A549 (cell line): Measurements from ENCODE around the gene JMJD4. TPM values are rescaled to one million over a fixed set of nuclear protein-coding genes. Genes with fewer than 3 reads are reported as not detected.

Experiments used
- ATAC-seq, 2 experiments: fragments of 200-7000 bp in 1 of 2; fragments of >200 bp in 1 of 2; cut with Nextera tagmentation in 1 of 2; cut with Tn5 transposase in 1 of 2; 3 replicates each; pipeline versions ENCODE4 v1.8.0 to v1.9.1; 2018 to 2020; ENCODE audit warnings: mild to moderate bottlenecking in 1 of 2, moderate library complexity in 1 of 2
- CTCF ChIA-PET: fragments of 300-600 bp; sonication (Branson Sonifier 250); formaldehyde crosslinking; extraction: SDS; loops from one replicate; lab custom pipeline; 2021; ENCODE audit warnings: antibody characterized with exemption, inconsistent platforms; lab: Yijun Ruan, JAX
- POLR2A ChIA-PET: fragments of 350-600 bp; formaldehyde crosslinking; extraction: SDS; loops from one replicate; lab custom pipeline; 2021; ENCODE audit warnings: antibody characterized with exemption, inconsistent platforms; lab: Yijun Ruan, JAX
- DNase-seq, 2 experiments: peaks; one replicate each; pipeline versions ENCODE4 v3.0.0 to v3.0.0-alpha.2; 2011 to 2016; ENCODE audit warnings: low read depth in 1 of 2, low spot score in 1 of 2
- FAIRE-seq: peaks from 2 replicates; lab custom pipeline; 2011; peaks lifted over from hg19 to GRCh38; lab: Jason Lieb, UNC
- H3K27ac ChIP-seq, 2 experiments: fragments of >200 bp; sonication (Bioruptor Twin); formaldehyde crosslinking; 3 replicates each; pipeline ENCODE4 v1.5.1; 2016 to 2017
- H3K4me1 ChIP-seq: fragments of >200 bp; sonication (Bioruptor Twin); formaldehyde crosslinking; 3 replicates; pipeline ENCODE4 v1.6.1; 2016
- H3K4me2 ChIP-seq: fragments of >200 bp; sonication (Bioruptor Twin); formaldehyde crosslinking; 3 replicates; pipeline ENCODE4 v1.6.1; 2016
- H3K4me3 ChIP-seq: fragments of >200 bp; sonication (Bioruptor Twin); formaldehyde crosslinking; 3 replicates; pipeline ENCODE4 v1.5.1; 2016
- H3K9me3 ChIP-seq: fragments of >200 bp; sonication (Bioruptor Twin); formaldehyde crosslinking; 3 replicates; pipeline ENCODE4 v1.6.1; 2016
- BHLHE40 ChIP-seq: IDR thresholded peaks from 2 replicates; pipeline ENCODE4 v1.6.1; 2012; ENCODE audit warnings: low read depth, low read length, inconsistent platforms
- CBX2 ChIP-seq: fragments of 200-600 bp; sonication (generic); IDR thresholded peaks from 2 replicates; pipeline ENCODE4 v1.6.1; 2016; ENCODE audit warnings: low read depth, mild to moderate bottlenecking, borderline replicate concordance
- CTCF ChIP-seq: fragments of >200 bp; sonication (Bioruptor Twin); formaldehyde crosslinking; IDR thresholded peaks from 3 replicates; pipeline ENCODE4 v1.5.1; 2016
- E2F6 ChIP-seq: IDR thresholded peaks from 2 replicates; pipeline ENCODE4 v1.6.1; 2012; ENCODE audit warnings: low read depth, borderline replicate concordance
- EHF ChIP-seq: fragments of 250-450 bp; sonication (Bioruptor Pico); IDR thresholded peaks from 2 replicates; pipeline ENCODE4 v1.5.0; 2020; ENCODE audit warnings: mild to moderate bottlenecking
- ELK1 ChIP-seq: fragments of 150-350 bp; IDR thresholded peaks from 2 replicates; pipeline ENCODE4 v1.6.1; 2014; ENCODE audit warnings: low read depth, mild to moderate bottlenecking, low read length
- EP300 ChIP-seq, 2 experiments: fragments of >200 bp; sonication (Bioruptor Twin); formaldehyde crosslinking; IDR thresholded peaks; 2 replicates in 1 of 2; 3 replicates in 1 of 2; pipeline ENCODE4 v1.6.1; 2016 to 2017
- FOSB ChIP-seq: fragments of 250-450 bp; sonication (Bioruptor Pico); IDR thresholded peaks from 2 replicates; pipeline ENCODE4 v1.5.0; 2020; ENCODE audit warnings: mild to moderate bottlenecking, moderate library complexity
- FOSL2 ChIP-seq, 2 experiments: fragments of 450-650 bp in 1 of 2; fragments of >200 bp in 1 of 2; sonication (Bioruptor Twin) in 1 of 2; formaldehyde crosslinking; IDR thresholded peaks; 2 replicates each; pipeline versions ENCODE4 v1.5.0 to v1.6.1; 2016 to 2020; ENCODE audit warnings: mild to moderate bottlenecking in 1 of 2, moderate library complexity in 1 of 2
- FOXS1 ChIP-seq: fragments of 250-450 bp; sonication (Bioruptor Pico); IDR thresholded peaks from 2 replicates; pipeline ENCODE4 v1.5.0; 2020; ENCODE audit warnings: mild to moderate bottlenecking, moderate library complexity
- HDAC2 ChIP-seq: fragments of 200-600 bp; sonication (generic); IDR thresholded peaks from 2 replicates; pipeline ENCODE4 v1.6.1; 2016
- HEYL ChIP-seq: fragments of 250-450 bp; sonication (Bioruptor Pico); IDR thresholded peaks from 2 replicates; pipeline ENCODE4 v1.8.0; 2021; ENCODE audit warnings: mild to moderate bottlenecking, moderate library complexity
- HOXA7 ChIP-seq: fragments of 250-450 bp; sonication (Bioruptor Pico); IDR thresholded peaks from 2 replicates; pipeline ENCODE4 v1.5.0; 2020; ENCODE audit warnings: mild to moderate bottlenecking, moderate library complexity
- JUN ChIP-seq, 2 experiments: fragments of >200 bp; sonication (Bioruptor Twin); formaldehyde crosslinking; IDR thresholded peaks; 2 replicates in 1 of 2; 3 replicates in 1 of 2; pipeline ENCODE4 v1.6.1; 2016 to 2017
- KDM1A ChIP-seq: fragments of 200-600 bp; sonication (generic); IDR thresholded peaks from 2 replicates; pipeline ENCODE4 v1.6.1; 2016; ENCODE audit warnings: low read depth, mild to moderate bottlenecking
- MYC ChIP-seq: IDR thresholded peaks from 2 replicates; pipeline ENCODE4 v1.6.1; 2012; ENCODE audit warnings: mild to moderate bottlenecking, inconsistent platforms, low read length, improper control_type of control experiment, borderline replicate concordance
- POLR2A ChIP-seq: IDR thresholded peaks from 2 replicates; pipeline ENCODE4 v1.6.1; 2012; ENCODE audit warnings: mild to moderate bottlenecking, low read length
- POLR2AphosphoS2 ChIP-seq: conservative IDR thresholded peaks from 2 replicates; pipeline ENCODE4 v1.6.1; 2012; ENCODE audit warnings: low read length, improper control_type of control experiment, inconsistent platforms
- RCOR1 ChIP-seq: fragments of 150-350 bp; IDR thresholded peaks from 2 replicates; pipeline ENCODE4 v1.6.1; 2014; ENCODE audit warnings: antibody characterized with exemption, low read length, low read depth
- RFX5 ChIP-seq: fragments of 450-650 bp; IDR thresholded peaks from 2 replicates; pipeline ENCODE4 v1.7.1; 2014; ENCODE audit warnings: antibody characterized with exemption, mild to moderate bottlenecking, moderate library complexity
- SREBF2 ChIP-seq: fragments of 450-650 bp; IDR thresholded peaks from 2 replicates; pipeline ENCODE4 v1.6.1; 2014; ENCODE audit warnings: mild to moderate bottlenecking, moderate library complexity
- USF2 ChIP-seq: fragments of 450-650 bp; IDR thresholded peaks from 2 replicates; pipeline ENCODE4 v1.6.1; 2014; ENCODE audit warnings: antibody characterized with exemption
- ZFP36 ChIP-seq: fragments of 450-650 bp; IDR thresholded peaks from 2 replicates; pipeline ENCODE4 v1.6.1; 2014; ENCODE audit warnings: borderline replicate concordance; ENCODE audit not compliant: partially characterized antibody
- ZNF302 ChIP-seq: fragments of 250-450 bp; sonication (Bioruptor Pico); IDR thresholded peaks from 2 replicates; pipeline ENCODE4 v1.9.0; 2021; ENCODE audit warnings: inconsistent platforms, mild to moderate bottlenecking, moderate library complexity
- ZSCAN20 ChIP-seq: fragments of 250-450 bp; sonication (Bioruptor Pico); IDR thresholded peaks from 2 replicates; pipeline ENCODE4 v1.8.0; 2022; ENCODE audit warnings: mild to moderate bottlenecking, moderate library complexity
- WGBS: methylation state at CpG from one replicate; pipeline ENCODE4 v1.1.6; 2017; ENCODE audit errors: missing lambda C conversion rate; 5-methylcytosine and 5-hydroxymethylcytosine counted together
- polyA plus RNA-seq, 4 experiments: library from polyadenylated mRNA; depleted of rRNA in 3 of 4; stranded (reverse); fragments of >200 nt; fragmentation: RNase III in 1 of 4; extraction: RNeasy Plus Mini Kit Qiagen cat#74134 plus additional on column Dnase treatment in 1 of 4; gene quantifications; 2 replicates in 3 of 4; 3 replicates in 1 of 4; pipeline ENCODE4 v1.2.3, GENCODE V29; 2011 to 2017

JMJD4 gene
- polyA plus RNA-seq, 2 of the 4 experiments (the other 2 are of a cell fraction): 18.8 to 21.2 TPM

GRCh38 chr1:227748496-227749182 lies 13.5 kb upstream of the JMJD4 start (continued):
- TF ChIP-seq E2F6 (no peak), SREBF2 (no peak), POLR2AphosphoS2 (no peak)

GRCh38 chr1:227747948-227748495 lies 12.9 kb upstream of the JMJD4 start:
- Histone ChIP-seq H3K9me3 (no peaks in the 10 kb centered on the region), H3K4me2 (no peak overlapping the region), H3K4me1 (no peaks in the 10 kb centered on the region), H3K4me3 (no peak overlapping the region), H3K27ac (no peak overlapping the region)
- no peak for FAIRE-seq
- TF ChIP-seq POLR2A: no peak
- no peak for TF ChIP-seq HOXA7 (CRISPR knock-in tag)
- TF ChIP-seq E2F6: no peak
- no peak for TF ChIP-seq ELK1
- TF ChIP-seq BHLHE40: no peak
- TF ChIP-seq MYC: no peak
- TF ChIP-seq ZSCAN20 (CRISPR knock-in tag): no peak
- no peak for TF ChIP-seq JUN (IDR thresholded peaks at IDR 0.05)
- no peak for TF ChIP-seq CBX2
- no peak for TF ChIP-seq EP300 (IDR thresholded peaks at IDR 0.05)
- no peak for TF ChIP-seq FOSL2 (IDR thresholded peaks at IDR 0.05)
- TF ChIP-seq FOSL2 (CRISPR knock-in tag; IDR thresholded peaks at IDR 0.05): no peak
- no peak for TF ChIP-seq HDAC2
- no peak for TF ChIP-seq HEYL (CRISPR knock-in tag)
- TF ChIP-seq EHF (CRISPR knock-in tag): no peak
- ChIA-PET POLR2A (interaction anchor here (0.6 kb wide), 1 partner anchor 34 kb away, joined by 3 read pairs; no protein-coding TSS in a partner anchor), CTCF (no interaction called here)
- DNase-seq: no peak
- ATAC-seq: 0 out of 6 replicates have a peak, but pooled peaks of 1 of the 2 experiments have one; percentile 16
- 97% methylated on average over 16 of the region's 18 CpGs for WGBS

GRCh38 chr1:227747382-227747781 lies 12.3 kb upstream of the JMJD4 start:
- WGBS: 82% methylated on average over 4 of the region's 8 CpGs
- ChIA-PET CTCF (no interaction called here), POLR2A (interaction anchor here (0.6 kb wide), 1 partner anchor 35 kb away, joined by 3 read pairs; no protein-coding TSS in a partner anchor)
- no peak for DNase-seq
- no peak for ATAC-seq
- Histone ChIP-seq H3K4me2 (no peak overlapping the region), H3K27ac (no peak overlapping the region), H3K4me1 (no peaks in the 10 kb centered on the region), H3K9me3 (no peaks in the 10 kb centered on the region), H3K4me3 (no peak overlapping the region)
- no peak for FAIRE-seq
- TF ChIP-seq ZFP36: no peak
- no peak for TF ChIP-seq RCOR1
- TF ChIP-seq FOSB (CRISPR knock-in tag): no peak
- TF ChIP-seq RFX5: no peak
- no peak for TF ChIP-seq USF2
- no peak for TF ChIP-seq CTCF
- TF ChIP-seq ZSCAN20 (CRISPR knock-in tag): no peak
- TF ChIP-seq KDM1A: no peak
- TF ChIP-seq ZNF302 (CRISPR knock-in tag): no peak
- no peak for TF ChIP-seq FOXS1 (CRISPR knock-in tag)
